ENCODE measurements around the gene ITGA5.

ITGA5 gene

DNA sequence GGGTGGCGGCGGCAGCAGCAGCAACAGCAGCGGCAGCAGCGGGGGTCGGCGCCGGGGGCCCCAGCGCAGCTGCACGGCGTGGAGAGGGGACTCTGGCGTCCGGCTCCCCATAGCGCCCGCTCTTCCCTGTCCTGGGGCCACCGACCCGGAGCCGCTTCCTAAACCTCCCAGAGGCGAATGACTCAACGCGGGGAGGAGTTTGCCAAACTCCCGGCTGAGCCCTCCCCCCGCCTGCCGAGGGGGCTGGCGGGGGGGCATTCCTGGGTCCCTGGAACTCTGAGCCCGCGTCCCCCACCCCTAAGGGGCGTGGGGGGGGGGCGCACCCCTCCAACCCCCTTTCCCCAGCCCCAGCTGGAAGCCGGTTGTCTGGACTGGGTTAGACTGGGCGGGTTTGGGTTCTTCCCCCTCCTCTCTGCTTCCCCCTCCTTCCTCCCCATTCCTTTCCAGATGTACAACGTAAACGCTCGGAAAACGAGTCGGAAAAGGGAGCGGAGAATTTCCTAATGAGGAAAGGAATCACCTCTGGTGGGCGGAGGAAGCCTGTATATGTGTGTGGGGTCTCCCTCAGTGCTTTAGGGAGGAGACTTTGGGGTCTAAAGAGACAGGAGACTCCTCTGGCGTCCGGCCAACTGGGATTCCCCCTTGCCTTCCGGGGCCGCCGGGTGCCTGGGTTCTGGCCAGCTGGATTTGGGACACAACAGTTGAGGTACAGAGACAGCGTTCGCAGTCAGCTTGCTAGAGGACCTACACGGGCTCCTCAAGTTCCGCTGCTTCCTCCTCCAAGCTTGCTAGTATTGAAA, at the start of gene ITGA5:
ITGA5 (minus strand) TSS at position 179 of the 800 bp plus-strand sequence; CDS start at position 111, 68 bp downstream.
- no peaks in the 10 kb centered on the region for H3K36me3 Mint-ChIP-seq
- peak within 1 kb of the TSS; percentile 68 for H3K4me3 Mint-ChIP-seq
- ATAC-seq, result peak; percentile 39
- H3K27ac Mint-ChIP-seq, result peak within 1 kb of the TSS; percentile 26
- peaks cover 46% of the 10 kb centered on the region for H3K4me1 Mint-ChIP-seq
- no peaks in the 10 kb centered on the region for H3K9me3 Mint-ChIP-seq
- peaks cover 56% of the 10 kb centered on the region for H3K27me3 Mint-ChIP-seq

DNA sequence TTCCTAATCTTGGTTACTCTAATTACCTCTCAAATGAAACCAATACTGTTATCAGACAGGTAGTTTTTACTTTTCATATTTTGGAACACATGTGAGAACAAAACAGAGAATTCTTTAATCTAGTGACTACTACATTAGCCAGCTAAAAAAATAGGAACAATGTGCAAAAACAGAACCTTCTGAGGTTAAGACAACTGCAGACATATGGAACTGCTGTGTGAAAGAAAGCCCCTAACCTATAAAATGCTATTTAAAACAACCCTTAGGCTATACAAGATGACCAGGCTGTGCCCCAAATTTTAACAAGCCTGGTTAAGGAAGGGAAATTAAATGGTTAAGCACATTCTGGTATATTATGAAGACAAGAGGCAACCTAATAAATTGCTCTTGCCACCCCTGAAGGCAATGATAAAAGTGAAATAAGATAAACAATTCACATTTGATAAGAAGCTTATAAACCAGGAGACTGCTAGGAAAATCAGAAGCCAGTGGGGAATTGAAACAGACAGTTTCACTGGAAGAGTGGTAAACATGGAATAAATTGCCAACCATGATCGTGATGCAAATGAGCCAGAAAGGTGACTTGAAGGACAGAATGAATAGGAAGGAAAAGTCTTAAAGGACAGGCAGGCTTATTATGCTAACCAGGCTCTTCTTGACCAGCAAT, 46.9 kb upstream of the ITGA5 start:
- no peaks in the 10 kb centered on the region for H3K27me3 Mint-ChIP-seq
- H3K4me1 Mint-ChIP-seq, result no peaks in the 10 kb centered on the region
- H3K9me3 Mint-ChIP-seq, result no peaks in the 10 kb centered on the region
- H3K27ac Mint-ChIP-seq, result no peak overlapping the region
- no peak for ATAC-seq
- no peak overlapping the region for H3K4me3 Mint-ChIP-seq
- no peaks in the 10 kb centered on the region for H3K36me3 Mint-ChIP-seq

DNA sequence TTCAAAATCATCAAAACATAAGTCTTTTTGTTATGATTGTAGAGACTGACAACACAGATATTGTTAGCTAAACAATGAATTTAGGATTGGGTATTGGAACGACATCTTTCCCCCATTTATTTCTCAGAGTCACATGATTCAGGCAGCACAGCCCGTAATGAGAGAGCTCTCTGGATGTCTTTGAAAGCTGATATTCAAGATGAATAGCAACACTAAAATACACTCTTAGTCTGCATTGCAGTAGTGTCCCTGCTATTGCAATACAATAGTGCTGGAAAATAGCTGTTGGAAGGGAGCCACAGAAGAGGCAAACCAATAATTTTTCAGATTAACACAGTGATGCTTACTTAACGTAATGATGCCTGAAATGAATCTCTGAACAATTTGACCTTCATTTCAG, 44.4 kb upstream of the ITGA5 start:
- no peak overlapping the region for H3K4me3 Mint-ChIP-seq

DNA sequence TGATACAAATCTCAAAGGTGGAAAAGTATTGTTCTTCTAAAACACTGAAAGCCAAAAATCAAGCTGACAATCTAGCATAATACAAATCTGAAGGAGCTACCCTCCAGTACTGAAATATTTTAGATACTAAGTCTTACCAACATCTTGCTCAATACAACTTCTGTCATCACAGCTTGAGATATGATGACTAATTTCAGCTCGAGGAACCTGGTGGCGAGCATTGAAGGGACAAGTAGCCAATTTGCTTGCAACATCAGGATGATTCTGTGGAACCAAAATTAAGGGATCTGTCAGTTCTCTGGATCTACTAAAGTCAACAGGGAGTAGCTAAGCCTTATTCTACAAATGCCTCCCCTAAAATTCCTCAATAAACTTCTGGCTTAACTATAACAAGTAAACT, 44.0 kb upstream of the ITGA5 start:
- H3K27me3 Mint-ChIP-seq, result no peaks in the 10 kb centered on the region
- no peak overlapping the region for H3K4me3 Mint-ChIP-seq
- H3K4me1 Mint-ChIP-seq, result no peaks in the 10 kb centered on the region
- ATAC-seq, result no peak
- no peak overlapping the region for H3K27ac Mint-ChIP-seq
- H3K9me3 Mint-ChIP-seq, result no peaks in the 10 kb centered on the region
- H3K36me3 Mint-ChIP-seq, result no peaks in the 10 kb centered on the region

More for the DNA sequence above, 44.4 kb upstream of the ITGA5 start:
- Mint-ChIP-seq H3K9me3 (no peaks in the 10 kb centered on the region), H3K27ac (no peak overlapping the region), H3K36me3 (no peaks in the 10 kb centered on the region), H3K4me1 (no peaks in the 10 kb centered on the region), H3K27me3 (no peaks in the 10 kb centered on the region)
- no peak for ATAC-seq

DNA sequence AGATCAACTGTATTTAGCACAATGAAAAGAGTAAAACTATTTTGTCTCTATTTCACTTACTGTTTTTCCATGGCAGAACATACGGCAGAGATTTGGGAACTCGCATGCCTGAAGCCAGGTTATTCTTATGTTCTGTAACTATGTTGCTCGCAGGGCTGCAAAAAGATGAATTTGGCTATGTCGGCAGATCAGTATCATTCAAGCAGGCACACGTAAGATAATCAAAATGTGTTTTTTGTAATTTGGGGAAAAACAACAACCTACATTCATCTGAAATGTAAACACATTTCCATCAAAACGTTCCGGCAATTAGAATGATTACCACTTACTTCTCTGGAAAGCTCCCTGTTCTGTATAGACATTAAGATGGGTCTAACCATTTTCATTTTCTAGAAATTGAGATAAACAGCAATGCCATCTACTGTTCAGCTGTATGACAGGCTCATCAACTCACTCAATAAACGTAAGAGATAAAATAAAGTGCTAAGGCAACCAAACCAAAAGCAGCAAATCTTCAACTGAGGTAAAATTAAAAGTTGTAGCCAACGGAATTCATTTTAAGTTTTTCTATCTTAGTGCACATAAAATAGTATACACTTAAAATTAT, 41.4 kb upstream of the ITGA5 start:
- ATAC-seq, result no peak
- Mint-ChIP-seq H3K27ac (no peak overlapping the region), H3K9me3 (no peaks in the 10 kb centered on the region), H3K4me3 (no peak overlapping the region), H3K36me3 (no peaks in the 10 kb centered on the region), H3K4me1 (peaks cover 4% of the 10 kb centered on the region), H3K27me3 (no peaks in the 10 kb centered on the region)

DNA sequence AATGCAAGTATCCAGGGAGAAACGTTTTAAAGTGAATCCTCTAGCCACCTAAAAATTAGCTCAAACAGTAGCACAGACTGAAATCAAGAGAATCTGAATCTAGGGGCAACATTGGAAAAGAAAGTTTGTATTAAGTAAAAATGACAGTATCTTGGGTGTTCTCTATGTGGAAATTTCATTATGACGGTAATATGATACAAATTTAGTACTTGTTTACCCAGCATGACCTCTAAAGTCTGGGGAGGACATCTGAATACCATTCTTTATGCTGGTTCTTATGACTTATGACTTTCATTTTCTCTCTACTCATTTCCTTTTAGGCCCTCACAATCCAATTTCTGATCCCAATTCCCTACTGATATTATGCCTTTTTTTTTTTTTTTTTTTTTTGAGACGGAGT, 40.3 kb upstream of the ITGA5 start:
- ATAC-seq, result no peak

DNA sequence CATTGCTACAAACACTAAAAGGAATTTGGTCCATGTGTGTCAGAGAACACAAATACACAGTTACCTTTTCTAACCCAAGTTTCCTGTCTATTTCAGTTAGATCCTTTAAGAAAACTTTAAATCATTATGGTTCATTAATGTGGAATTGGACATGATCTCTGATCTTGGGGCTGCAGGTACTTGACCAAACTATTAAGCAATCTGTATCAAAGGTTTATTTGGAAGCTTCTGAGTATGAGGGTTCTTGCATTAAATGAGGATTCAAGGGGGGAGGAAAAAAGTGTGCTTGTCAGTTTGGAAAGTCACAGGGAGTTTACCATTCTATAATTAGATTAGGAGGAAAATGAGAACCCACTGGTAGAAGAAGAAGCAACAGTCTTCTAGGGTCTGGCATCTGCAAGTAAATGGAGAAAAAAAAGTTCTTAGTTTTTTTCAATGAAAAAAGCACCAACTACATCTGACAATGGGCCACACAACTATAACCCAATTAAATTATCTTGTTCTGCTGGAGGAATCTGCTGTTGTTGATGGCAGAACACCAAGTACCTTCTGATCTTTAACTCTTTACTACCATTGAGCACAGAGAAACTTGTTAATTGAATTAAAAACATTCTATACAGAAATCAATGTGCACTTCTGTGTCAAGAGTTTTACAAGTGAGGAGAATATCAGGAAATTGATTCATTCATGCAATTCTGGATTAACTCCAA, 36.8 kb upstream of the ITGA5 start:
- Mint-ChIP-seq H3K9me3 (no peaks in the 10 kb centered on the region), H3K27ac (no peak overlapping the region), H3K4me1 (peaks cover 4% of the 10 kb centered on the region), H3K36me3 (no peaks in the 10 kb centered on the region), H3K27me3 (no peaks in the 10 kb centered on the region), H3K4me3 (no peak overlapping the region)
- ATAC-seq, result no peak

More for the DNA sequence above, 40.3 kb upstream of the ITGA5 start:
- Mint-ChIP-seq H3K4me1 (peaks cover 4% of the 10 kb centered on the region), H3K4me3 (no peak overlapping the region), H3K9me3 (no peaks in the 10 kb centered on the region), H3K27me3 (no peaks in the 10 kb centered on the region), H3K36me3 (no peaks in the 10 kb centered on the region), H3K27ac (no peak overlapping the region)

DNA sequence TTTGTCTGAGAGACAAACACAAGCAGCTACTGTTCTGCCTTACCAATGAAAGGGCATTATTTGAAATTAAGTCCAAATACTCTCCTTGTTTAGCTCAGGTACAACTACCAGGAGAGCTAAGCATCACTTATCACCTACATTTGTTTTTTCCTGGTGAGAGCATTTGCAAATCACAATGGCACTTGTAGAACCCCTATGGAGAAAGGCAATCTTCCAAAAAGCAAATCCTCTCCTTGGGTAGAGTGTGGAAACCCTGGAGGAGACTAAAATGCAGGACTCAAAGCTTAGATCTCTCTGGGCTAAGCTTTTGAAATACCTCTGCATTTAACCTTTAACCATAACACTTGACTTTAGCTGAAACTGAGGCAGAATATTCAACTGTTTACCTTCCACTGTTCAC, 33.6 kb upstream of the ITGA5 start:
- Mint-ChIP-seq H3K27ac (no peak overlapping the region), H3K27me3 (no peaks in the 10 kb centered on the region), H3K4me3 (no peak overlapping the region), H3K9me3 (no peaks in the 10 kb centered on the region), H3K4me1 (peaks cover 4% of the 10 kb centered on the region), H3K36me3 (no peaks in the 10 kb centered on the region)
- no peak for ATAC-seq

DNA sequence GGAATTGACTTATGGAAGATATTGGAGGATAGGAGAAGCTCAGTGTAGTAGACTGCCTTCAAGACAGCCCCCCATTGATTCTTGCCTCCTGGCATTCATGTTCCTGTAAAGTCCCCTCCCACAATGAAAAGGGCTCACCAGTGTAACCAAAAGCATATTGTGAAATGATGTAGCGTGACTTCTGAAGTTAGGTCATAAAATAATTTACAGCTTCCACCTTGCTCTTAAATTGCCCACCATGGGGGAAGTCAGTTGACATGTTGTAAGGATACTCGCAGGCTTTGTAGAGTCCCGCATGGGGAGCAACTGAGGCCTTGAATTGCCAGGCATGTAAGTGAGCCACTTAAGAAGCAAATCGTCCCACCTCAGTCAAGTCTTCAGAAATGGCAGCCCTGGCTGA, 29.3 kb upstream of the ITGA5 start:
- Mint-ChIP-seq H3K36me3 (no peaks in the 10 kb centered on the region), H3K4me1 (no peaks in the 10 kb centered on the region), H3K9me3 (no peaks in the 10 kb centered on the region), H3K27ac (no peak overlapping the region), H3K4me3 (no peak overlapping the region), H3K27me3 (no peaks in the 10 kb centered on the region)
- ATAC-seq, result no peak

DNA sequence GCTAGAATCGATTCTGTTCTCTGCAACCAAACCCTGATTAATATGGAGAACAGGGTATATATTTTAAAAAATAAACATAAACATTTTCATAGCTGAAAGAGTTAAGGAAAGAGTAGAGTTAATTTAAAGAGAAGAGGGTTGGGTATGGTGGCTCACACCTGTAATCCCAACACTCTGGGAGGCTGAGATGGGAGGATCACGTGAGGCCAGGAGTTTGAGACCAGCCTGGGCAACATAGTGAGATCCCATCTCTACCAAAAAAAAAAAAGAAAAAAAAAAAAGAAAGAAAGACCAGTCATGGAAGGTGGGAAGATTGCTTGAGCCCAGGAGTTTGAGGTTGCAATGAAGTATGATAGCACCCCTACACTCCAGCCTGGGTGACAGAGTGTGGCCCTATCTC, 28.9 kb upstream of the ITGA5 start:
- H3K27ac Mint-ChIP-seq, result no peak overlapping the region
- no peak overlapping the region for H3K4me3 Mint-ChIP-seq
- H3K27me3 Mint-ChIP-seq, result no peaks in the 10 kb centered on the region
- no peaks in the 10 kb centered on the region for H3K4me1 Mint-ChIP-seq
- H3K36me3 Mint-ChIP-seq, result no peaks in the 10 kb centered on the region
- no peaks in the 10 kb centered on the region for H3K9me3 Mint-ChIP-seq
- no peak for ATAC-seq

DNA sequence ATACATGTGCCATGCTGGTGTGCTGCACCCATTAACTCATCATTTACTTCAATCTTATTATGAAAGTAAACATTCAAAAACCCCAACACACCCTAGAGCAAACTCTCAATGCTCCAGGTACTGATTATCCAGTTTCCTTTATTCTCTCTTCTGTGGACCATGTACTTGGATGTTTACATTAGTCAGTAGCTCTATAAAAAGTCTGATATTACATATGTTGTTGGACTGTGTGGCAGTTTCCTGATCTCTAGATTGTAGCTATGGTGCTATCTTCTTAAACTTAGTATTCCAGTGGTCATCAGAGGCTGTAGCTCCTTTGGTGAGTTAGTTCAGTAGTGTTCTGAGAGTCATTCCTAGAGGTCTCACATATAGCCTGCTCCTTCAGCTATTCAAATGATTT, 25.1 kb upstream of the ITGA5 start:
- Mint-ChIP-seq H3K27me3 (peaks cover 20% of the 10 kb centered on the region), H3K4me3 (no peak overlapping the region), H3K9me3 (no peaks in the 10 kb centered on the region), H3K27ac (no peak overlapping the region), H3K36me3 (no peaks in the 10 kb centered on the region), H3K4me1 (peaks cover 6% of the 10 kb centered on the region)
- no peak for ATAC-seq

DNA sequence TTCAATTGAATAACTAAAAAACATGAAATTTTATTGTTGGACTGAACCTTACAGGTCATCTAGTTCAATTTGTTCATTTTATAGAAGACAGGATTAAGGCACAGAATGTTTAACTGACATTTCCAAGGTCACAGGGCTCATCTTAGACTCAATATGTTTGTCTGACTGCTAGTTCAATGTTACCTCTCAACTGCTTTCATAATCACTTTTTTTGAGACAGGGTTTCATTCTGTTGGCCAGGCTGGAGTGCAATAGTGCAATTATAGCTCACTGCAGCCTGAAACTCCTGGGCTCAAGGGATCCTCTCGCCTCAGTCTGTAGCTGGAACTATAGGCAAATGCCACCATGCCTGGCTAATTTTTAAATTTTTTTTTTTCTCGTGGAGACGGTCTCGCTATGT, 24.4 kb upstream of the ITGA5 start:
- peaks cover 21% of the 10 kb centered on the region for H3K27me3 Mint-ChIP-seq
- no peak overlapping the region for H3K27ac Mint-ChIP-seq
- no peak overlapping the region for H3K4me3 Mint-ChIP-seq
- ATAC-seq, result no peak
- no peaks in the 10 kb centered on the region for H3K36me3 Mint-ChIP-seq
- no peaks in the 10 kb centered on the region for H3K9me3 Mint-ChIP-seq
- peaks cover 6% of the 10 kb centered on the region for H3K4me1 Mint-ChIP-seq

DNA sequence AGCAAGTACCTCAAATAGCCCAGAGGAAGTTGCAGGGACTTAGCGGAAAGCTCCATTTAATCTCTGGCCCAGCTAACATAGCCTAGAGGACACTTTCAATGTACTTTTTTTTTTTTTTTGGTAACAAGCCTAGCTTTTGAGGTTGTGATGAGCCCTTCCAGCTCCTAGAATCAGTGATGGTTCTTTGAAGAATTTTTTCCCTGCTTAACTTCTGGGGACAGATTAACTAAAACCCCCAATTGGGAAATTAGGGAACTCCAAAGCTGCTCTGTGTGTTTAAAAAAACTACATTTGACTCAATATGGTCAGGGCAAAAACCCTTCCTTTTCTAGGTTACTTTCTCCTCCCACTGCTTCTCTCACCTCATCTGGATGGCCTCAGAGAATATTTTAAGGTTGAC, 23.9 kb upstream of the ITGA5 start:
- no peak for ATAC-seq
- no peak overlapping the region for H3K27ac Mint-ChIP-seq
- H3K9me3 Mint-ChIP-seq, result no peaks in the 10 kb centered on the region
- H3K4me3 Mint-ChIP-seq, result no peak overlapping the region
- H3K27me3 Mint-ChIP-seq, result peaks cover 21% of the 10 kb centered on the region
- no peaks in the 10 kb centered on the region for H3K36me3 Mint-ChIP-seq
- H3K4me1 Mint-ChIP-seq, result peaks cover 6% of the 10 kb centered on the region

DNA sequence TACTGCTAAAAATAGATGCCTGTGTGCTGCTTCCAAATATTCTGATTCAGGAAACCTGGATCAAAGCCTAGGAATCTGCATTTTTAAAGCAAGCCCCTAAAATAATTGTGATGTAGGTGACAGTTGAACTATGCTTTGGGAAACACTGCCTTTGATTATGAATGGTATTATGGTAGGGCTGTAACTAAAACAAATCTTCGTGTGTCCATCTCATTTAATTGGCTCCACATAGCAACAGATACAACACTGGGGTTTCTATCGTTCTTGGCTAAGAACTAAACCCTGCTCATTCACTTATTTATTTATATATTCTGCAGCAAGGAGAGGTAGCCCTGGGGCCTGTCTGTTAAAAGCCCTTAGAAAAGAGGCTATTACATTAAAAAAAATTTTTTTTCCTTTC, 23.0 kb upstream of the ITGA5 start:
- H3K27me3 Mint-ChIP-seq, result peaks cover 21% of the 10 kb centered on the region
- H3K4me1 Mint-ChIP-seq, result peaks cover 6% of the 10 kb centered on the region
- no peak overlapping the region for H3K4me3 Mint-ChIP-seq
- no peak for ATAC-seq
- H3K27ac Mint-ChIP-seq, result no peak overlapping the region
- H3K9me3 Mint-ChIP-seq, result no peaks in the 10 kb centered on the region
- H3K36me3 Mint-ChIP-seq, result no peaks in the 10 kb centered on the region

DNA sequence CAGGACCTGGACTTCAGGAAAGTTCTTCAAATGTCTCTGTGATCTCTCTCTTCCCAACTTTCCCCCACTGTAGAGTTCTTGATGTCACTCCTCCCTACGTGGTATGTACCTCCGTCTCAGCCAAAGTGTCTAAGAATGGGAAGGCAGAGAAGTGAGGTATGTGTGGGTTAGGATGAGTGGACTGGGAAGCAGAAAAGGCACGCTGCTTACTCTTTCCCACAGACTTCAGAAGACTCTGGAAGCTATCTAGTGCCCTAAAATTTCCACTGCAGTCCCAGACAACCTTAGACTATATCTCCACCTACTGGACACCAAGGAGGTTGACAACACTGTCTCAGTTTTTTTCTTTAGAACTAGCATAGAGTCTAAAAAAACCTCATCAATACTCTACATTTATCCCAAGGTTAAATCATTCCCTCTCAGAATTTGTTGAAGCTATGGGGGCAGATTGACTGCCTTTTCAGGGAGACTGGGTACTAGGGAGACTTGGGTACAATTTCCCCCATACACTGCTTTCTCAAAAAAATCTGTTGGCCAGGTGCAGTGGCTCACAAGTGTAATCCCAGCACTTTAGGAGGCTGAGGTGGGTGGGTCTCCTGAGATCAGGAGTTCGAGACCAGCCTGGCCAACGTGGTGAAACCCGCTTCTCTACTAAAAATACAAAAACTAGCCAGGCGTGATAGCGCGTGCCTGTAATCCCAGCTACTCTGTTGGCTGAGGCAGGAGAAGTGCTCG, 20.6 kb upstream of the ITGA5 start:
- ATAC-seq, result peak; percentile 65
- Mint-ChIP-seq H3K36me3 (no peaks in the 10 kb centered on the region), H3K4me3 (no peak overlapping the region), H3K9me3 (no peaks in the 10 kb centered on the region), H3K4me1 (peaks cover 6% of the 10 kb centered on the region), H3K27ac (no peak overlapping the region), H3K27me3 (peaks cover 29% of the 10 kb centered on the region)

Data from stimulated activated memory B cell treated with anti-CD40 and anti-IgM and Interleukin-4, amounts not matched to agents 10 μg/mL and 1 μg/mL and 100 μg/mL, for 72 hours (primary cell).